AG09319 (cell line): ENCODE data around the gene GAS2L2.
A peak's percentile ranks its signal among the peaks of the same experiment; 100 is the strongest.

ENCODE experiments used
- DNase-seq: peaks from one replicate; pipeline ENCODE4 v3.0.0-alpha.2; 2010; ENCODE audit warnings: low read depth; ENCODE audit errors: extremely low read depth
- CTCF ChIP-seq: IDR thresholded peaks from 2 replicates; pipeline ENCODE4 v1.5.1; 2011; ENCODE audit warnings: low read depth, mild to moderate bottlenecking, inconsistent platforms, low read length, moderate library complexity

The GAS2L2 gene

GRCh38 chr17:35715416-35715815, 37.6 kb downstream of the GAS2L2 start:
- no peak for TF ChIP-seq CTCF
- DNase-seq, result no peak

DNA sequence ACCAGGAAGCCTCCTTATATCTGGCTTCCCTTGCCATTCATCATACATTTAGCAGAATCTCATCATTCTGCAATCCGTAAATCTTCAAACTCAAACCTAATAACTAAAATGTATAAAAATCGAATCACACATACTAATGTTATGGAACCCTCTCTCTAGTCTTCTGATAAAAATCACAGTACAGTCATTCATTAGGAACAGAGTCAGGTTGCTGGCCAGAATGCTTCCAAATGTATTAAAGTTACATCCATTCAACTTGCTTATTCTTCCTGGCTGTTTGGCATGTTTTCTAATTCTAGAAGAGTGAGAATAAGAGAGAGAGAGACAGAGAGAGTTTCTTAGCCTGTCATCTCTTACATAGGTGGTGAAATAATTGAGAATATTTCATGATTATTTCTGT, 38.1 kb downstream of the GAS2L2 start:
- no peak for DNase-seq
- TF ChIP-seq CTCF, result no peak

DNA sequence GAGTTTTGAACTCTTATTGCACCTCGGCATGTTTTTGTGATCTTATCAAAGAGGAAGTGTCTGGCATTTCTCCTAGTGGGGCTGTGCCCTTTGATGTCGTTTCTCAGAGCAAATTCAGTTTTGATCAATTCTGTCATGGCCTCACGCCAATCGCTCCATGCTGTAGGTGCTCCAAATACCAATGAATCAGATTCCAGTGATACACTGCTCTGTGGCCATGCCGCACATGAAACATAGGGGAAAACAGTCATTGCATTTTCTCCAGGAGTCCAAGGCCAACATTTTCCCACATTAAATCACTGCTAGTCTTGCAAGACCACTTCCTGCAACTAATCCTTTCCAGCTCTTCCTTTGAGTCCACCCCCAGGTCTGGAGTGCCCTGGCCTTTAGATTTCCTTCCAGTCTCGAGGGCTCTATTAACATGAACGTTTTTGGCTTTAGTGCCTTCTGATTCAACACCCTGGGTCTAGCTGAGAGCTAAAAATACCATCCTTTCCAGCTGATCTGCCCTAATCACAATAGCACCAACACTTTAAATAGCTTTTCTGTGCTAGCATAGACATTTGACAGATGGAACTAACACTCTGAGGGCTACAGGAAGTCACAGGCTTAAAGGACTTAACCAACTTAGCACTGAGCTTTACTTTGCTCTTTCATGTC, 39.8 kb downstream of the GAS2L2 start:
- peak; percentile 77 for DNase-seq
- no peak for TF ChIP-seq CTCF

DNA sequence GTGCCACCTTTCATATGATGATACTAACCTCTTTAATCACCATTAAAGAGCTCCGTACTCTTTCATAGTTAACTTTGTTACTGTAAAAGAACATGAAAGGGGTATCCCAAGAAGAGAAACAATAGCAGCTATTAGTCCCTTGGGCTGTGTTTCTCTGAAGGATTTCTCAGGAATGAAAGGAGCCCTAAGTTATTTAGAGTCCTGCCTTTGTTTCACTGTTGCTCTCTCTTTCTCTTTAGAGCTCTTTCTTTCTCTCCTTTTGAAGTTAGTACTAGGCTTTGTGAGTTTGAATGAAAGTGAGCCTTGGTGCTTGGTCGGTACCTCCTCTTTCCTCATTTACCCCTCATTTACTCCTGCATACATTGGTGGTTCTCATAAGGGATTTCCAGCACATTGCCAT, 42.1 kb downstream of the GAS2L2 start:
- TF ChIP-seq CTCF, result no peak
- DNase-seq, result no peak

GRCh38 chr17:35709874-35710273, 43.2 kb downstream of the GAS2L2 start:
- TF ChIP-seq CTCF, result no peak
- peak; percentile 38 for DNase-seq

DNA sequence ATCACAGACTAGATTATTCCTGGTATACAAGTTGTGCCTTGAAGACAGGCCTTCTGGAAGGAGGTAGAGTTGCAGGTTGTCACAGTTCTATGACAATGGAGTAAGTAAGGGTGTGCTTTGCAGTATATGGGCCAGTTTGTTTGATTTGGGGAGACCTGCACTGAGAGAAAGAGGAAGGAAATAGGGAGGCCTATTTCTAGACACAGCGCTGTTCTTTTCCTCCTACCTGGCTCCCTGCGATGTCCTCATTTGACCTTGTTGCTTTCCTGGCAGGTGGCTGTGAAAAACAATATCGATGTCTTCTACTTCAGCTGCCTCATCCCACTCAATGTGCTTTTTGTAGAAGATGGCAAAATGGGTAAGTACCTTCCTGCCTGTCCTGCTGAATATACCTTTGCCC, 44.1 kb downstream of the GAS2L2 start:
- no peak for TF ChIP-seq CTCF
- DNase-seq, result no peak

DNA sequence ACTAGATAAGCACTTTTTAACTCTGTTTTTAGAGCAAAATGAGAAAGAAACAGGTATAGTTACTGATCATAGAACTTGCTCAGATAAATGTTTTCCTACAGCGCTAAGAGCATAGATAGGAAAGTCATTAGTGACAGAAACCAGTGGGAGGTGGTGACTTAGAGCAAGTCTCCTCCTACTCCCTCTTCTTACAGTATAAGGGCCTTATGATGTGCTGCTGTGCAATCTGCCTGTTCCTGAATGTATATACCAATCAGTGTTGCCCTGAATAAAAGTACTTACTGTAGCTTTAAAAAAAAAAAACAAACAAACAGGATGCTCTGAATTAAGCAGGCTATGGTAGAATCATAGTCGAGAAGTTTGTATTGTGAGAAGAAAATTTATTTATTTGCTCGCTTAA, 44.9 kb downstream of the GAS2L2 start:
- TF ChIP-seq CTCF, result no peak
- no peak for DNase-seq
